K562 (cell line): Measurements from ENCODE around the gene TUT1. TPM values are rescaled to one million over a fixed set of nuclear protein-coding genes. Genes with fewer than 3 reads are reported as not detected.

Experiments used
- E2F4 ChIP-seq: sonication (generic); formaldehyde crosslinking; IDR thresholded peaks from 2 replicates; pipeline ENCODE4 v1.8.0; 2022; ENCODE audit warnings: mild to moderate bottlenecking, low read depth, missing genetic modification reagents
- MYC ChIP-seq, 2 experiments: fragments of 250-450 bp in 1 of 2; sonication (Bioruptor Pico) in 1 of 2; IDR thresholded peaks; 2 replicates each; pipeline versions ENCODE4 v1.5.1 to v1.6.1; 2012 to 2021; ENCODE audit warnings: low read depth in 2 of 2, borderline replicate concordance in 1 of 2, improper control_type of control experiment in 1 of 2, low read length in 1 of 2, mild to moderate bottlenecking in 1 of 2, moderate library complexity in 1 of 2
- RFX7 ChIP-seq: fragments of 250-450 bp; sonication (Bioruptor Pico); IDR thresholded peaks from 2 replicates; pipeline ENCODE4 v1.5.1; 2021; ENCODE audit warnings: mild to moderate bottlenecking
- RUNX1 ChIP-seq: sonication (generic); IDR thresholded peaks from 2 replicates; pipeline ENCODE4 v1.6.1; 2016; ENCODE audit warnings: antibody characterized with exemption, low read depth
- STAT6 ChIP-seq: sonication (generic); formaldehyde crosslinking; IDR thresholded peaks from 2 replicates; pipeline ENCODE4 v1.8.1; 2023; ENCODE audit warnings: mild to moderate bottlenecking, missing genetic modification reagents
- USF2 ChIP-seq: sonication (generic); formaldehyde crosslinking; IDR thresholded peaks from 2 replicates; pipeline ENCODE4 v1.5.0; 2020; ENCODE audit warnings: missing genetic modification reagents
- ZBTB33 ChIP-seq: sonication (generic); formaldehyde crosslinking; IDR thresholded peaks from 2 replicates; pipeline ENCODE4 v1.8.1; 2023; ENCODE audit warnings: mild to moderate bottlenecking, missing genetic modification reagents
- ZNF175 ChIP-seq: fragments of 200-800 bp; sonication (Bioruptor generic); IDR thresholded peaks from 2 replicates; pipeline ENCODE4 v1.6.1; 2016; ENCODE audit warnings: low read depth, mild to moderate bottlenecking, missing genetic modification characterization, missing compliant biosample characterization
- ZNF592 ChIP-seq: fragments of 450-650 bp; IDR thresholded peaks from 2 replicates; pipeline ENCODE4 v1.6.1; 2017; ENCODE audit warnings: antibody characterized with exemption, mild to moderate bottlenecking
- ZNF707 ChIP-seq: fragments of 250-450 bp; sonication (Bioruptor Pico); conservative IDR thresholded peaks from 2 replicates; pipeline ENCODE4 v1.8.0; 2022; ENCODE audit warnings: inconsistent platforms, mild to moderate bottlenecking, moderate library complexity
- polyA plus RNA-seq, 8 experiments: library from polyadenylated mRNA; depleted of rRNA in 4 of 8; stranded (reverse) in 5 of 8; unstranded in 3 of 8; fragments of >200 nt; fragmentation: Nextera tagmentation in 2 of 8; fragmentation: Illumina TruSeq in 1 of 8; extraction: Ambion mirVana in 2 of 8; extraction: Trizol in 1 of 8; gene quantifications; 2 replicates each; pipeline versions ENCODE4 v1.2.1 to v1.2.3, GENCODE V29; 2011 to 2014; ENCODE audit warnings: inconsistent platforms in 1 of 8, missing spikeins in 1 of 8
- total RNA-seq, 7 experiments: library from RNA; depleted of rRNA in 6 of 7; stranded (reverse); fragments of >200 nt in 6 of 7; fragmentation: Illumina TruSeq in 2 of 7; extraction: Trizol in 2 of 7; gene quantifications; 2 replicates each; pipeline versions ENCODE4 v1.2.1 to v1.2.3, GENCODE V29; 2011 to 2021; ENCODE audit warnings: low replicate concordance in 1 of 7
- TF ChIP-seq, protein P1 (sequence below): fragments of 250-450 bp; sonication (Bioruptor Pico); IDR thresholded peaks from 2 replicates; pipeline ENCODE4 v1.4.0; 2020; ENCODE audit warnings: mild to moderate bottlenecking, moderate library complexity

TUT1 gene
- total and polyA plus RNA-seq, 9 of the 15 experiments (the other 6 are each of a cell fraction or from before 2014, with no cell fraction given) = 0.66 to 44.3 (median 15.7) TPM

DNA sequence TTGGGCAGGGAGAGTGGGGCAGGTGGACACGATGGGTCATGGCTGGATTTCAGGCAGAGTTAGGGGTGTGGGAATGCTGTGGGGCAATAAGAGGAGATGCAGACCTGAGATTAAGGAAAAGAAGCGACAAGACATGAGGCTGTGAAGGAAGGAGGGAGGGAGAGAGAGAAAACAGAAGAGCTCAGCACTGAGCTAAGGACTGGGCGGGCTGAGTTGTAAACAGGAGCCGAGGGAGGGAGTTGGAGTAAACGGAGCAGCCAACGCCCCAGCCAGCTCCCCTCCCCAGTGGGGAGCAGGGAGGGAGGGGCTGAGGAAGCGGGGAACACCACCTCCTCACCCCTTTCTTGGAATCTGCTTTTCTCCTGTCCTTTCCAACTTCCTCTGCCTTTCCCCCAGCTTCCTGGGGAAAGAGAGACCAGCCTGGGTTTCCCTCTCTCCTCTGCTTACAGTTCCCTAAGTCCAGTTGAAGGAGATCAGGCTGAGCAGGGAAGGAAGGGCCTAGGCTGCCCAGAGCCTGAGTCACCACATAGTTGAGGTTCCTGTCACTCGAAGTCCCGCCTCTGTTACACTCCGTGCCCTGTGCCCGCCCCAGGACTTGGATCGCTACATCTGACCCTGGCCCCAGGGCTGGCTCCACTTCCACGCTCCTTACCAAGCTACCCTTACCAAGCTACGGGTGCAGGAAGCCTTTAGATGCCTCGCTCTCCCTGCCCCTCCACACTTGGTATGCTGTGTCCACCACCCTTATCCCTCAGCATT is 38.1 kb downstream of the TUT1 start (continued):
- no peak for TF ChIP-seq ZBTB33 (CRISPR knock-in tag)
- TF ChIP-seq RUNX1 = no peak
- peak; percentile 66; the same call in 1 of the 2 replicates for TF ChIP-seq ZNF175 (CRISPR knock-in tag)
- TF ChIP-seq MYC (IDR thresholded peaks at IDR 0.05; ENCODE audit: low read depth, low read length) = peak; percentile 88
- TF ChIP-seq MYC (CRISPR knock-in tag; IDR thresholded peaks at IDR 0.05; ENCODE audit: borderline replicate concordance, low read depth) = no peak
- no peak for TF ChIP-seq USF2
- TF ChIP-seq RFX7 (CRISPR knock-in tag) = no peak
- peak; percentile 82 for TF ChIP-seq ZNF592
- TF ChIP-seq STAT6 (CRISPR knock-in tag) = no peak
- no peak for TF ChIP-seq ZNF707 (CRISPR knock-in tag)
- TF ChIP-seq, protein P1, sequence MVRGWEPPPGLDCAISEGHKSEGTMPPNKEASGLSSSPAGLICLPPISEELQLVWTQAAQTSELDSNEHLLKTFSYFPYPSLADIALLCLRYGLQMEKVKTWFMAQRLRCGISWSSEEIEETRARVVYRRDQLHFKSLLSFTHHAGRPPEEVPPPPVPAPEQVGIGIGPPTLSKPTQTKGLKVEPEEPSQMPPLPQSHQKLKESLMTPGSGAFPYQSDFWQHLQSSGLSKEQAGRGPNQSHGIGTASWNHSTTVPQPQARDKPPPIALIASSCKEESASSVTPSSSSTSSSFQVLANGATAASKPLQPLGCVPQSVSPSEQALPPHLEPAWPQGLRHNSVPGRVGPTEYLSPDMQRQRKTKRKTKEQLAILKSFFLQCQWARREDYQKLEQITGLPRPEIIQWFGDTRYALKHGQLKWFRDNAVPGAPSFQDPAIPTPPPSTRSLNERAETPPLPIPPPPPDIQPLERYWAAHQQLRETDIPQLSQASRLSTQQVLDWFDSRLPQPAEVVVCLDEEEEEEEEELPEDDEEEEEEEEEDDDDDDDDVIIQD = no peak
- no peak for TF ChIP-seq E2F4 (CRISPR knock-in tag)
